Endodermal cell (in vitro differentiated cells): ENCODE results near the gene PLCB3. TPM values are rescaled to one million over a fixed set of nuclear protein-coding genes. Genes with fewer than 3 reads are reported as not detected.

Experiments used
- DNase-seq: peaks from one replicate; pipeline ENCODE4 v3.0.0-alpha.2; 2017
- H3K27ac ChIP-seq: 2 replicates; pipeline ENCODE4 v1.5.1; 2013; ENCODE audit warnings: mild to moderate bottlenecking, low read depth, low read length, moderate library complexity
- H3K27me3 ChIP-seq: 2 replicates; pipeline ENCODE4 v1.6.1; 2013; ENCODE audit warnings: mild to moderate bottlenecking, low read length, moderate library complexity; ENCODE audit not compliant: insufficient read depth, control insufficient read depth, poor library complexity, severe bottlenecking
- H3K36me3 ChIP-seq: 2 replicates; pipeline ENCODE4 v1.7.0; 2013; ENCODE audit warnings: mild to moderate bottlenecking, low read length, moderate library complexity; ENCODE audit not compliant: control insufficient read depth, insufficient read depth
- H3K4me1 ChIP-seq: one replicate; pipeline ENCODE4 v1.7.0; 2013; ENCODE audit warnings: low read length; ENCODE audit not compliant: control insufficient read depth, insufficient read depth
- H3K4me3 ChIP-seq: 2 replicates; pipeline ENCODE4 v1.5.1; 2013; ENCODE audit warnings: mild to moderate bottlenecking, low read length, moderate library complexity
- H3K9ac ChIP-seq: 2 replicates; pipeline ENCODE4 v1.6.1; 2013; ENCODE audit warnings: mild to moderate bottlenecking, low read length, moderate library complexity; ENCODE audit not compliant: poor library complexity, severe bottlenecking; ENCODE audit errors: extremely low read depth
- H3K9me3 ChIP-seq: 2 replicates; pipeline ENCODE4 v1.6.1; 2013; ENCODE audit warnings: mild to moderate bottlenecking, low read length, moderate library complexity; ENCODE audit not compliant: control insufficient read depth
- H3K27ac Mint-ChIP-seq: 2 replicates; pipeline ENCODE4 v1.8.0; 2020; ENCODE audit warnings: mixed read lengths
- H3K27me3 Mint-ChIP-seq: 2 replicates; pipeline ENCODE4 v1.8.0; 2021; ENCODE audit warnings: mild to moderate bottlenecking, mixed read lengths; ENCODE audit not compliant: insufficient read depth
- H3K36me3 Mint-ChIP-seq: 2 replicates; pipeline ENCODE4 v1.8.0; 2020; ENCODE audit warnings: low read depth, mixed read lengths
- H3K4me1 Mint-ChIP-seq: 2 replicates; pipeline ENCODE4 v1.8.0; 2020; ENCODE audit warnings: mixed read lengths
- H3K4me3 Mint-ChIP-seq: 2 replicates; pipeline ENCODE4 v1.8.0; 2020; ENCODE audit warnings: mild to moderate bottlenecking, moderate library complexity, mixed read lengths
- H3K9me3 Mint-ChIP-seq: 2 replicates; pipeline ENCODE4 v1.8.0; 2020; ENCODE audit warnings: mild to moderate bottlenecking, mixed read lengths
- WGBS, 2 experiments: methylation state at CpG; one replicate each; pipeline versions ENCODE4 v1.1.5 to v1.1.7; 2013; ENCODE audit warnings: missing lambda C conversion rate in 2 of 2, mixed read lengths in 1 of 2; ENCODE audit not compliant: insufficient coverage in 1 of 2, insufficient read length in 1 of 2; 5-methylcytosine and 5-hydroxymethylcytosine counted together
- total RNA-seq, 2 donors: library from RNA; stranded (reverse); fragmentation: NEBNext Ultra II Directional in 1 of 2; extraction: Animal tissue kit (Norgen Biotek cat#: 25700) in 1 of 2; gene quantifications; 2 replicates in 1 of 2; 3 replicates in 1 of 2; pipeline ENCODE4 v1.2.1, GENCODE V29; 2021
- TF ChIP-seq, protein P1 (sequence below): fragments of 200-600 bp; sonication (generic); conservative IDR thresholded peaks from 2 replicates; pipeline ENCODE4 v1.5.0; 2021; ENCODE audit warnings: antibody characterized with exemption, mild to moderate bottlenecking

The PLCB3 gene
- total RNA-seq, 2 donors from 2014 or later: 75.0 to 83.2 TPM

DNA sequence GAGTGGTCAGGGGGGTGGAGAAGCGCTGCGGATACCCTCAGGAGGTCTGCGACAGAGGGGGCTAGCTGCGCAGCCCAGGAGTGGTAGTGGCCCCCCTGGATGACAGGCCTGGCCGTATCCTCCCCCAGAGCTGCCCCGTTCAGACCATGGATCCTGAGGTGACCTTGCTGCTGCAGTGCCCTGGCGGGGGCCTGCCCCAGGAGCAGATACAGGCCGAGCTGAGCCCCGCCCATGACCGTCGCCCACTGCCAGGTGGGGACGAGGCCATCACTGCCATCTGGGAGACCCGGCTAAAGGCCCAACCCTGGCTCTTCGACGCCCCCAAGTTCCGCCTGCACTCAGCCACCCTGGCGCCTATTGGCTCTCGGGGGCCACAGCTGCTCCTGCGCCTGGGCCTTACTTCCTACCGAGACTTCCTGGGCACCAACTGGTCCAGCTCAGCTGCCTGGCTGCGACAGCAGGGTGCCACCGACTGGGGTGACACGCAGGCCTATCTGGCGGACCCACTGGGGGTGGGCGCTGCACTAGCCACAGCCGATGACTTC is 24.8 kb upstream of the PLCB3 start:
- DNase-seq: peak; percentile 76
- Mint-ChIP-seq H3K27me3 (peaks cover 2% of the 10 kb centered on the region), H3K36me3 (no peaks in the 10 kb centered on the region), H3K4me1 (peaks cover 13% of the 10 kb centered on the region), H3K4me3 (peak overlapping the region; percentile 74), H3K27ac (no peak overlapping the region), H3K9me3 (no peaks in the 10 kb centered on the region)
- TF ChIP-seq, protein P1, sequence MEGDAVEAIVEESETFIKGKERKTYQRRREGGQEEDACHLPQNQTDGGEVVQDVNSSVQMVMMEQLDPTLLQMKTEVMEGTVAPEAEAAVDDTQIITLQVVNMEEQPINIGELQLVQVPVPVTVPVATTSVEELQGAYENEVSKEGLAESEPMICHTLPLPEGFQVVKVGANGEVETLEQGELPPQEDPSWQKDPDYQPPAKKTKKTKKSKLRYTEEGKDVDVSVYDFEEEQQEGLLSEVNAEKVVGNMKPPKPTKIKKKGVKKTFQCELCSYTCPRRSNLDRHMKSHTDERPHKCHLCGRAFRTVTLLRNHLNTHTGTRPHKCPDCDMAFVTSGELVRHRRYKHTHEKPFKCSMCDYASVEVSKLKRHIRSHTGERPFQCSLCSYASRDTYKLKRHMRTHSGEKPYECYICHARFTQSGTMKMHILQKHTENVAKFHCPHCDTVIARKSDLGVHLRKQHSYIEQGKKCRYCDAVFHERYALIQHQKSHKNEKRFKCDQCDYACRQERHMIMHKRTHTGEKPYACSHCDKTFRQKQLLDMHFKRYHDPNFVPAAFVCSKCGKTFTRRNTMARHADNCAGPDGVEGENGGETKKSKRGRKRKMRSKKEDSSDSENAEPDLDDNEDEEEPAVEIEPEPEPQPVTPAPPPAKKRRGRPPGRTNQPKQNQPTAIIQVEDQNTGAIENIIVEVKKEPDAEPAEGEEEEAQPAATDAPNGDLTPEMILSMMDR: no peak
- 15 to 39% methylated on average over 11 to 26 of the region's 26 CpGs for WGBS, 2 experiments
- Histone ChIP-seq H3K9me3 (no peaks in the 10 kb centered on the region), H3K9ac (peak overlapping the region; percentile 57), H3K27ac (no peak overlapping the region), H3K4me3 (peak overlapping the region; percentile 92), H3K27me3 (no peaks in the 10 kb centered on the region), H3K4me1 (peaks cover 4% of the 10 kb centered on the region), H3K36me3 (no peaks in the 10 kb centered on the region)

DNA sequence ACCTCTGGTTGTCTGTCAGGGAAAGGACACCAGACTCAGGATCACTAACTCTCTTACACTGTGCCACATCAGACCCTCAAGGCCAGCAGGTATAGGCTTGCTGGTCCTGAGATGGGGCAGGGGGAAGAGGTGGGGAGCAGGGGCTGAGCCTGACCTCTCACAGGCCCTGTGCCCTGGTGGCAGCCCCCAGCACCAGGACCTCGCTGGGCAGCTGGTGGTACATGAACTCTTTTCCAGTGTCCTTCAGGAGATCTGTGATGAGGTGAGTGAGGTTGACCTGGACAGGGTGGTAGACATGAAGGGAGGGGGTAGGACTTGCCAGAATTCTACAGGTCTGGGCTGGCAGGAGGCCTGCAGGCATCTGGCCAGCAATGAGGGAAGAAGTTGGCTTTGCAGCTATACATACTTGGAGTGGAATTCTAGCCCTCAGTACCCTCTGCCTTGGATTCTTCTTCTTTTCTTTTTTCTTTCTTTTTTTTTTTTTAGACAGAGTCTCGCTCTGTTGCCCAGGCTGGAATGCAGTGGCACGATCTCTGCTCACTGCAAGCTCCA is 23.8 kb upstream of the PLCB3 start:
- peak overlapping the region; percentile 74 for H3K4me3 Mint-ChIP-seq
- no peaks in the 10 kb centered on the region for H3K36me3 ChIP-seq
- peaks cover 4% of the 10 kb centered on the region for H3K4me1 ChIP-seq
- no peaks in the 10 kb centered on the region for H3K9me3 ChIP-seq
- H3K4me3 ChIP-seq: peak overlapping the region; percentile 92
- H3K27me3 ChIP-seq: no peaks in the 10 kb centered on the region
- WGBS, 2 experiments: 96% methylated on average over 3 of the region's 3 CpGs; no CpG with 5 or more reads in 1 of the 2 experiments
- no peak overlapping the region for H3K27ac Mint-ChIP-seq
- H3K27ac ChIP-seq: no peak overlapping the region
- H3K9ac ChIP-seq: no peak overlapping the region
- TF ChIP-seq, protein P1: no peak
- peaks cover 5% of the 10 kb centered on the region for H3K27me3 Mint-ChIP-seq
- peaks cover 13% of the 10 kb centered on the region for H3K4me1 Mint-ChIP-seq
- no peak for DNase-seq
- H3K36me3 Mint-ChIP-seq: no peaks in the 10 kb centered on the region
- no peaks in the 10 kb centered on the region for H3K9me3 Mint-ChIP-seq

DNA sequence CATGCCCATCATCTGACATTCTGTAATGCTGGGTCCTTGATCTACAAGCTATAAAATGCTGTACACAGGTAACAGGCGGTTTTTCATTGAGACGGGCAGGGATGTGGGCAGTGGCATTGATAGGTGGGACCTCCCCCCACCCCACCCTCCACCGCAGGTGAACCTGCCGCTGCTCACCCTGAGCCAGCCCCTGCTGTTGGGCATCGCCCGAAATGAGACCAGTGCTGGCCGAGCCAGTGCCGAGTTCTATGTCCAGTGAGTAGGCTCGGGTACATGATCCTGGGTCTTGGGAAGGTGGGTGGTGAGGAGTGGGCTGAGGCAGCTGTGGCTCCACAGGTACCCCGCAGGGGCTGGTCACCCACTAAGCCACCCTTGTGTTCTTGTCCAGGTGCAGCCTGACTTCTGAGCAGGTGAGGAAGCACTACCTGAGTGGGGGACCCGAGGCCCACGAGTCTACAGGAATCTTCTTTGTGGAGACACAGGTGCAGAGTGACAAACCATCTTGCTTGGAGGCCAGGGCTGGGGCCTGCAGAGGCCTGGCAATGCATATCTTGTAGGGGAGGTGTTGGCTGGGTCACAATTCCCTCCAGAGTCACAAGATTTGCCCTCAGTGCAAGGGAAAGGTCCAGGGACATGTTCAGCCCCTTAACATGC is 22.1 kb upstream of the PLCB3 start:
- no peaks in the 10 kb centered on the region for H3K27me3 ChIP-seq
- WGBS, 2 experiments: 89 to 94% methylated on average over 5 to 12 of the region's 12 CpGs
- no peak overlapping the region for H3K9ac ChIP-seq
- no peak overlapping the region for H3K4me3 ChIP-seq
- H3K36me3 Mint-ChIP-seq: no peaks in the 10 kb centered on the region
- peaks cover 6% of the 10 kb centered on the region for H3K27me3 Mint-ChIP-seq
- H3K9me3 Mint-ChIP-seq: no peaks in the 10 kb centered on the region
- H3K27ac Mint-ChIP-seq: peak overlapping the region; percentile 64
- peak overlapping the region; percentile 74 for H3K27ac ChIP-seq
- peaks cover 13% of the 10 kb centered on the region for H3K4me1 Mint-ChIP-seq
- H3K4me3 Mint-ChIP-seq: peak overlapping the region; percentile 72
- TF ChIP-seq, protein P1: no peak
- H3K36me3 ChIP-seq: no peaks in the 10 kb centered on the region
- peaks cover 4% of the 10 kb centered on the region for H3K4me1 ChIP-seq
- no peaks in the 10 kb centered on the region for H3K9me3 ChIP-seq
- no peak for DNase-seq
